Cardiac muscle cell (in vitro differentiated cells and primary cell): ENCODE measurements around the gene RHOBTB1. TPM values are rescaled to one million over a fixed set of nuclear protein-coding genes. Genes with fewer than 3 reads are reported as not detected.

Experiments used
- DNase-seq, 2 donors: peaks; one replicate each; pipeline versions ENCODE4 v3.0.0 to v3.0.0-alpha.2; 2010 to 2017; ENCODE audit warnings: low read depth in 1 of 2, low spot score in 1 of 2
- H3K27ac ChIP-seq: fragments of 200-600 bp; sonication (generic); 2 replicates; pipeline ENCODE4 v1.5.1; 2016
- H3K27me3 ChIP-seq: fragments of 200-600 bp; sonication (generic); 2 replicates; pipeline ENCODE4 v1.6.0; 2016; ENCODE audit warnings: control low read depth
- H3K36me3 ChIP-seq: fragments of 200-600 bp; sonication (generic); 2 replicates; pipeline ENCODE4 v1.5.1; 2016; ENCODE audit warnings: control low read depth
- H3K4me1 ChIP-seq: fragments of 200-600 bp; sonication (generic); 2 replicates; pipeline ENCODE4 v1.8.1; 2017; ENCODE audit warnings: low read depth, mild to moderate bottlenecking, mixed run types
- H3K4me3 ChIP-seq: fragments of 200-600 bp; sonication (generic); 2 replicates; pipeline ENCODE4 v1.5.1; 2016; ENCODE audit warnings: mild to moderate bottlenecking
- H3K9me3 ChIP-seq: fragments of 200-600 bp; sonication (generic); 2 replicates; pipeline ENCODE4 v1.5.1; 2017; ENCODE audit warnings: low read depth, mild to moderate bottlenecking, control low read depth
- polyA plus RNA-seq: library from polyadenylated mRNA; unstranded; fragments of >200 nt; fragmentation: Nextera tagmentation; extraction: Ambion mirVana; gene quantifications from 2 replicates; pipeline ENCODE4 v1.2.1, GENCODE V29; 2016
- total RNA-seq: library from RNA; depleted of rRNA; stranded (reverse); fragments of >200 nt; gene quantifications from 2 replicates; pipeline ENCODE4 v1.2.3, GENCODE V29; 2016
- TF ChIP-seq, protein P1 (sequence below): IDR thresholded peaks from 2 replicates; pipeline ENCODE4 v1.5.1; 2012; ENCODE audit warnings: low read depth, mild to moderate bottlenecking, low read length

RHOBTB1 gene
- total and polyA plus RNA-seq, 2 experiments from 2014 or later, result 12.5 to 23.6 TPM

- no peak for DNase-seq
- no peak overlapping the region for H3K4me3 ChIP-seq
- TF ChIP-seq, protein P1, sequence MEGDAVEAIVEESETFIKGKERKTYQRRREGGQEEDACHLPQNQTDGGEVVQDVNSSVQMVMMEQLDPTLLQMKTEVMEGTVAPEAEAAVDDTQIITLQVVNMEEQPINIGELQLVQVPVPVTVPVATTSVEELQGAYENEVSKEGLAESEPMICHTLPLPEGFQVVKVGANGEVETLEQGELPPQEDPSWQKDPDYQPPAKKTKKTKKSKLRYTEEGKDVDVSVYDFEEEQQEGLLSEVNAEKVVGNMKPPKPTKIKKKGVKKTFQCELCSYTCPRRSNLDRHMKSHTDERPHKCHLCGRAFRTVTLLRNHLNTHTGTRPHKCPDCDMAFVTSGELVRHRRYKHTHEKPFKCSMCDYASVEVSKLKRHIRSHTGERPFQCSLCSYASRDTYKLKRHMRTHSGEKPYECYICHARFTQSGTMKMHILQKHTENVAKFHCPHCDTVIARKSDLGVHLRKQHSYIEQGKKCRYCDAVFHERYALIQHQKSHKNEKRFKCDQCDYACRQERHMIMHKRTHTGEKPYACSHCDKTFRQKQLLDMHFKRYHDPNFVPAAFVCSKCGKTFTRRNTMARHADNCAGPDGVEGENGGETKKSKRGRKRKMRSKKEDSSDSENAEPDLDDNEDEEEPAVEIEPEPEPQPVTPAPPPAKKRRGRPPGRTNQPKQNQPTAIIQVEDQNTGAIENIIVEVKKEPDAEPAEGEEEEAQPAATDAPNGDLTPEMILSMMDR, result no peak
- no peaks in the 10 kb centered on the region for H3K4me1 ChIP-seq
- H3K9me3 ChIP-seq, result no peaks in the 10 kb centered on the region
- no peak overlapping the region for H3K27ac ChIP-seq
- H3K27me3 ChIP-seq, result no peaks in the 10 kb centered on the region
- no peaks in the 10 kb centered on the region for H3K36me3 ChIP-seq
Observed at GRCh38 chr10:60878224-60878623, 65.8 kb downstream of the RHOBTB1 start.

DNA sequence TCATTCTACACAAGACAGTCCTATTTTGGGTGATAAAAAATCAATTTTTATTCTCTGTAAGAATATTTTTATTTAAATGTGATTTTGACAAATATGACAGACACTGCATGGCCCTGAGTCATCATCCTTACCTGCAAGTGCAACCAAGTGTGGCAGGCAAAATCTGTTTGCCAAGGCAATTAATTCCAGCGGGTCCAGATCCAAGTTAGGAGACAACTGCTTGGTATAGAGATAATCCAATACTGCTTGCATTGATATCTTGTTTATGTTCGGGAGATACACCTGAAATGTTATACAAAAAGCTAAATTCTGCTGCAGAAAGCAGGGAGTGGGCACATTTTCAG, 66.2 kb downstream of the RHOBTB1 start:
- no peaks in the 10 kb centered on the region for H3K4me1 ChIP-seq

DNA sequence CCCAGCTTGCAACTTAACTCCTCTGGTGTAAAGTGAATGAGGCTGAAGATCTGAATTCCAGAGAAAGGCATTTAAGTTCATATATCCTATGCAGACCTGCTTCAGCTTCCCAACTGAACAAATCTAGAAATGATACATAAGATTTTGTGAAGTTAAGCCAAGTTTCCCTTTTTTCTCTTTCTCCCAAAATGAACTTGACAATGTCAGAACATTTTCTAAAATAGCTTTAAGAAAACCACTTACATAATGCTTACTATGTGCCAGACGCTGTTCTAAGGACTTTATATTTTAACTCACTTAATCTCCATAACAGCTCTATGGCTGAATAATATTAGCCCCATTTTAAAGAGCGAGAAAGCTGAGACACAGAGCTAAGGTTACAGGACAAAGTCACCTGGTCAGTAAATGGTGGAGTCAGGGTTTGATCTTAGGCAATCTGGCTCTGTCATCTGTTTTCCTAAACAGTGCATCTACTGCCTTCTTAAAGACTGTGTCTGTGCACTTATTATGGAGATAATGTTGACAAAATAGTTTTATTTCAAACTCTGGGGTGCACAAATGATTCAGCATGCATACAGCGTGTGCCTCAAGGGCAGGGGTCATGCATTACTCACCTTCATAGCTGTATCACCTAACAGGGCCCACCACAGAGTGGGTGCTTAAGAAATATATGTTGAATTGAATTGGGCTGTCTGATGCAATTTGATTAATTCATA, 66.8 kb downstream of the RHOBTB1 start:
- no peaks in the 10 kb centered on the region for H3K9me3 ChIP-seq
- no peaks in the 10 kb centered on the region for H3K4me1 ChIP-seq
- no peak overlapping the region for H3K27ac ChIP-seq
- H3K36me3 ChIP-seq, result no peaks in the 10 kb centered on the region
- H3K27me3 ChIP-seq, result no peaks in the 10 kb centered on the region
- no peak for DNase-seq
- H3K4me3 ChIP-seq, result no peak overlapping the region
- TF ChIP-seq, protein P1, result no peak

More for the DNA sequence above, 66.2 kb downstream of the RHOBTB1 start:
- no peak overlapping the region for H3K27ac ChIP-seq
- H3K4me3 ChIP-seq, result no peak overlapping the region
- TF ChIP-seq, protein P1, result no peak
- no peaks in the 10 kb centered on the region for H3K9me3 ChIP-seq
- H3K36me3 ChIP-seq, result no peaks in the 10 kb centered on the region
- no peaks in the 10 kb centered on the region for H3K27me3 ChIP-seq
- DNase-seq, result no peak

DNA sequence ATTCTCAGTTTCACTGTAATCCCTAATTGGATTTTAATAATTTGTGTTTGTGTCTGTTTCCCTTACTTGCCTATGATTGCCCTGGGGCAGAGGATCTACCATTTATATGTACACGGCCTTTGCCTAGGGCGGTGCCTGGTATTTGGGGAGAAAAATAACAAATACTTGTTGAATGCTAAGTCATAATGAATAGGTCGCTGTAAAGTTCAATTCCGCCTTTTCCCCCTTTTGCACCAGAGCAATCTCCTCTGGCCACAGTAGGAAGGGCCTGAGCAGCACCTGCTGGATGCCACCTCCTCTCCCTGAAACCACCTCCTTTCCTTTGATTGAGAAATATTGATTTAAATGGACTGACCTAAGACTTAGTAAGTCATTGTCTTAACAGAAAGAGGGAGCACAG, 70.2 kb downstream of the RHOBTB1 start:
- no peak overlapping the region for H3K4me3 ChIP-seq
- H3K36me3 ChIP-seq, result no peaks in the 10 kb centered on the region
- H3K9me3 ChIP-seq, result no peaks in the 10 kb centered on the region
- H3K4me1 ChIP-seq, result no peaks in the 10 kb centered on the region
- H3K27me3 ChIP-seq, result no peaks in the 10 kb centered on the region
- H3K27ac ChIP-seq, result no peak overlapping the region
- TF ChIP-seq, protein P1, result no peak
- DNase-seq, result no peak

GRCh38 chr10:60872451-60872850, 71.5 kb downstream of the RHOBTB1 start:
- TF ChIP-seq, protein P1, result no peak
- no peak overlapping the region for H3K27ac ChIP-seq
- no peaks in the 10 kb centered on the region for H3K4me1 ChIP-seq
- no peaks in the 10 kb centered on the region for H3K9me3 ChIP-seq
- H3K36me3 ChIP-seq, result no peaks in the 10 kb centered on the region
- DNase-seq, result no peak
- H3K4me3 ChIP-seq, result no peak overlapping the region
- no peaks in the 10 kb centered on the region for H3K27me3 ChIP-seq

DNA sequence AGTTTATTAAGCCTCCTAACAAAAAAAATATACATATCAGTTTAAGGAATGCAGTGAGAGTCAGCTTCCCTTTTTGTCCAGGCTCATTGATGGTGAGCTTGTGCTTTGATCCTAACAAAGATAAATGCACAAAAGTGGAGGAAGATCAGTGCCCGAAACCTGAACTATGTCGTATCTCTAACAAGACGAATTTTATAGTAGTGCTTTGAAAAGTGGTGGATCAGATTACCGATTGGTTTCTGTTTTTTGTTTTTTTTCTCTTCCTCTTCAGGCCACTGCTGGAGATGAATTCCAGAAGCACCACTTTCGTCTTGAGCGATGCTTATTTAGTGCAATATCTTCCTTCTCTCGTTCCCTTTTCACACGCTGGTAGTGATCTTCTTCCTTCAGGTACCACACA, 72.8 kb downstream of the RHOBTB1 start:
- Histone ChIP-seq H3K4me3 (no peak overlapping the region), H3K36me3 (no peaks in the 10 kb centered on the region), H3K4me1 (no peaks in the 10 kb centered on the region), H3K9me3 (no peaks in the 10 kb centered on the region), H3K27me3 (no peaks in the 10 kb centered on the region), H3K27ac (no peak overlapping the region)
- TF ChIP-seq, protein P1, result no peak
- no peak for DNase-seq
